ENCODE results near the gene DLGAP1. TPM values are rescaled to one million over a fixed set of nuclear protein-coding genes. Genes with fewer than 3 reads are reported as not detected.

Gene DLGAP1
- total and polyA plus RNA-seq, 2 of the 8 experiments (the other 6 are each of a cell fraction or from before 2014, with no cell fraction given) = 11.8 to 16.9 TPM

DNA sequence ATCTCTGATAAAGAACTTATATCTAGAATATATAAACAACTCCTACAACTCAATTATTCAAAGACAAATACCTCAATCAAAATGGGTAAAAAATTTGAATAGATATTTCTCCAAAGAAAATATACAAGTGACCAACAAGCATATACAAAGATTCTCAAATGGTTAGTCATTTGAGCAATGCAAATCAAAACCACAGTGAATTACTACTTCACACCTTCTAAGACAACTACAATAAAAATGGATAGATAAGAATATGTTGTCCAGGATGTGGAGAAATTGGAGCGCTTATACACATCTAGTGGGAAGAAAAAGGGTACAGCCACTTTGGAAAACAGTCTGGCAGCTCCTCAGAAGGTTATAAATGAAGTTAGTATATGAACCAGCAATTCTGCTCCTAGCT, 672.2 kb downstream of the DLGAP1 start:
- Histone ChIP-seq H2BK15ac (ENCODE audit: low read length) (no peak overlapping the region), H3K4me1 (replicated peaks in 1 of 4; ENCODE audit: control insufficient read depth in 3 of 4, insufficient read depth in 4 of 4, low read length in 3 of 4) (no peaks in the 10 kb centered on the region), H3K23me2 (ENCODE audit: low read depth, low read length) (no peaks in the 10 kb centered on the region; the same call in 1 of the 2 replicates), H3K4me2 (ENCODE audit: insufficient read depth in 1 of 2, low read depth in 2 of 2, low read length in 2 of 2) (no peak overlapping the region), H2AFZ (ENCODE audit: low read length) (no peak overlapping the region), H2BK5ac (ENCODE audit: low read depth, low read length) (no peak overlapping the region), H3K36me3 (ENCODE audit: control insufficient read depth in 2 of 4, insufficient read depth in 4 of 4, low read length in 3 of 4) (no peaks in the 10 kb centered on the region), H2BK12ac (ENCODE audit: low read depth, low read length) (no peak overlapping the region), H3K9ac (replicated peaks in 1 of 4; ENCODE audit: extremely low read depth in 1 of 4, low read depth in 3 of 4, low read length in 3 of 4) (no peak overlapping the region), H4K20me1 (replicated peaks in 1 of 2; ENCODE audit: control insufficient read depth in 1 of 2, insufficient read depth in 2 of 2, low read length in 2 of 2) (no peaks in the 10 kb centered on the region), H3K18ac (ENCODE audit: extremely low read depth, low read length) (no peak overlapping the region), H3K14ac (ENCODE audit: insufficient read length) (no peak overlapping the region), H3K27me3 (replicated peaks in 1 of 4; ENCODE audit: control insufficient read depth in 3 of 4, extremely low read depth in 1 of 4, insufficient read depth in 3 of 4, low read length in 3 of 4) (no peaks in the 10 kb centered on the region), H3K79me1 (ENCODE audit: low read depth, low read length) (no peaks in the 10 kb centered on the region), H3K79me2 (ENCODE audit: control insufficient read depth in 1 of 2, insufficient read depth in 2 of 2, low read length in 2 of 2) (no peaks in the 10 kb centered on the region), H2BK120ac (replicated peaks; ENCODE audit: low read depth, low read length) (no peak overlapping the region), H2AK5ac (ENCODE audit: low read depth, low read length) (no peak overlapping the region), H3K27ac (ENCODE audit: low read depth, low read length) (no peak overlapping the region), H3K4ac (replicated peaks; ENCODE audit: insufficient read length, low read depth, low read length) (no peak overlapping the region), H3K56ac (replicated peaks; ENCODE audit: insufficient read length, low read depth, low read length) (no peak overlapping the region), H3K23ac (ENCODE audit: insufficient read length) (no peak overlapping the region), H2BK20ac (ENCODE audit: low read length) (no peak overlapping the region), H3K4me3 (ENCODE audit: extremely low read depth in 1 of 4, insufficient read depth in 2 of 4, low read depth in 3 of 4, low read length in 4 of 4) (no peak overlapping the region), H4K5ac (ENCODE audit: insufficient read length, low read depth, low read length) (no peak overlapping the region), H3K9me3 (ENCODE audit: insufficient read depth in 2 of 2, low read depth in 1 of 2, low read length in 1 of 2) (no peaks in the 10 kb centered on the region), H4K8ac (ENCODE audit: extremely low read depth, insufficient read depth, low read length) (no peak overlapping the region), H4K91ac (replicated peaks; ENCODE audit: insufficient read length, low read length) (no peak overlapping the region)
- DNase-seq (ENCODE audit: low read depth in 1 of 2, low spot score in 2 of 2) (no peak), FAIRE-seq (no peak)
- TF ChIP-seq HDAC6 (IDR thresholded peaks at IDR 0.05; ENCODE audit: low read depth, low read length) = no peak
- TF ChIP-seq FOSL1 (IDR thresholded peaks at IDR 0.05; ENCODE audit: insufficient read depth, low read depth, low read length) = no peak
- no peak for TF ChIP-seq PHF8 (conservative IDR thresholded peaks at IDR 0.05; ENCODE audit: low read depth, low read length)
- TF ChIP-seq CEBPB (IDR thresholded peaks at IDR 0.05; ENCODE audit: low read depth, low read length) = no peak
- TF ChIP-seq SRF (IDR thresholded peaks at IDR 0.05; ENCODE audit: low read depth, low read length) = no peak
- TF ChIP-seq EP300 (IDR thresholded peaks at IDR 0.05; ENCODE audit: borderline replicate concordance in 1 of 2, low read depth in 2 of 2, low read length in 2 of 2) = no peak
- no peak for TF ChIP-seq CHD2 (IDR thresholded peaks at IDR 0.05; ENCODE audit: low read length)
- TF ChIP-seq, protein P1, sequence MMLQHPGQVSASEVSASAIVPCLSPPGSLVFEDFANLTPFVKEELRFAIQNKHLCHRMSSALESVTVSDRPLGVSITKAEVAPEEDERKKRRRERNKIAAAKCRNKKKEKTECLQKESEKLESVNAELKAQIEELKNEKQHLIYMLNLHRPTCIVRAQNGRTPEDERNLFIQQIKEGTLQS (IDR thresholded peaks at IDR 0.05; ENCODE audit: insufficient read depth, low read depth, low read length) = no peak
- no peak for TF ChIP-seq KDM4A (IDR thresholded peaks at IDR 0.05; ENCODE audit: low read depth, low read length, severe bottlenecking)
- no peak for TF ChIP-seq SP2 (IDR thresholded peaks at IDR 0.05; ENCODE audit: low read length)
- 87% methylated on average over 1 of the region's 1 CpG; no CpG with 5 or more reads in 1 of the 2 experiments for WGBS, 2 experiments (ENCODE audit: extremely low coverage in 1 of 2, insufficient coverage in 1 of 2, insufficient read length in 1 of 2, insufficient replicate concordance in 2 of 2, low coverage in 1 of 2, low lambda C conversion rate in 2 of 2, missing lambda C conversion rate in 1 of 2)
- ChIA-PET POLR2A (ENCODE audit: partially characterized antibody) (no interaction called here), CTCF (ENCODE audit: partially characterized antibody) (interaction anchor here (5.7 kb wide), 1 partner anchor 11 kb away, joined by 33 read pairs; no protein-coding TSS in a partner anchor)
